Measurements from ENCODE around the gene ARFGAP3.
"Not testable (repeated sequence)": the region's sequence is repeated elsewhere in the genome, so short reads cannot be mapped to it uniquely, and the experiment has no call there.

Gene ARFGAP3

DNA sequence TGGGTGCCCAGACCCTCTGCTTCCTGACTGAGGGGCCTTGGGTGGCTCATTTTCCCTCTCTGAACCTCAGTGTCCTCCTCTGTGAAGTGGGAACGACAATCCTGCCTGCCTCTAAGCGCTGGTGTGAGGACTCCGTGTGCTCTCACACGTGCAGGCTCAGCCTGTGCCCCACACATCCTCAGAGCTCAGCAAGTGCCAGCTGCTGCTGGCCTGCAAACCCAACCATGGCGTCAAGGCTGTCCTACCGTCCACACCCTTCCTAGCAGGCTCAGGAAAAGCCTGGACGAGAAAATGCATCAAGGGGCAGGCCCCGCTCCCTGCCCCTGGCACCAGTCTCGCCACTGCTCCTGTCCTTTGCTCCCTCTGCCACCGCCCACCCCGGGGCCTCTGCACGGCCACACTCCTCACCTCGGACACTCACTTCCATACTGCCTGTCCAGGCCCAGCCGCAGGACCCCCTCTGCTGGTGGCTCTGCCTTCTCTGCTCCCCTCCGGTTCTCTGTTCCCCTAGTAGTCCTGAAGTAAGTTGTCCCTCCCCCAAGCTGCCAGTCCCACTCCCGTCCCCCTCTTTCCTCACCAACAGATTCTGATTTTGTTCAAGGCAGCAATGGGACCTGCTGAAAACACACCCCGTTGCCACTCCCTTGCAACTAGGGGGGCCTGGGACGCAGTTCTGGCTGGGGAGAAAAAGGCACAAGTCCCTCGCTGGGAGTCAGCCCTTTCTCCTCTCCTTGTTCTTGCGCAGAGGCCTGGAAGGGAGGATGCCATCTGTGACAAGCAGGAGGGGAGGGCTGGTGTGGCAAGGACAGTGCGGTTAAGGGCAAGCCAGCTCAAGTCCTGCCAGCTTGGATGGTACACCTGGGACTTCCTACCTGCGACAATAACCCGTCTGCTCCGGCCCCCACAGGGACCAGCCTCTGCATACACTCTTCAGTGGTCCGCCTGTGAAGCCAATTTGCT, 62.2 kb downstream of the ARFGAP3 start:
- no peak for DNase-seq (ENCODE audit: low read depth, low spot score)

DNA sequence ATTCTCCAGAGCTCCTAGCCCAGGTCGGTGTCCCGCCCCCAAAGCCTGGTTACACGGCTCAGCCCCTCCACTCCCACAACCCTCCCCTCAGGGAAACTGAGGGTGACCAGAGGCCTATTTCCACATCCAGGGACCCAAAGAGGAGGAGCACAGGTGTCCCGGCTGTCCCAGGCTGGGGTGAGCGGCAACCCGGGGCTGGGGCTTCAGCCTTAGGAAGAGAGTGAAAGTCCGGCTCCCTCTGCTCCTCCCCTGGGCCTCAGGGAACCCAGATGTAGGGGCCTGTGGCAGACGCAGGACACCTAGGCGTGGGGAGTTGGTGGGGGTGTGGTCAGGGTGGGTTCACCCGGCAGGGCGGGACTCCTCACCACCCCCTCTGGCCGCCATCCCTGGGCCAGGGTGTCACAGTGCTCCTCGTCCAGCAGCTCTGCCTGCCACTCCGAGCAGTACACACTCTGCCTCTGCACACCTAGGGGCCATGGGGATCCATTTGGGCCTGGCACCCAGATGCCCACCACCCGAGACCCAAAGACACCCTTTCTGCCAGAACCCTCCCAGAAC, 63.1 kb downstream of the ARFGAP3 start:
- no peak for DNase-seq (ENCODE audit: low read depth, low spot score)

GRCh38 chr22:42792909-42793847, 63.9 kb downstream of the ARFGAP3 start:
- no peak for DNase-seq (ENCODE audit: low read depth, low spot score)

DNA sequence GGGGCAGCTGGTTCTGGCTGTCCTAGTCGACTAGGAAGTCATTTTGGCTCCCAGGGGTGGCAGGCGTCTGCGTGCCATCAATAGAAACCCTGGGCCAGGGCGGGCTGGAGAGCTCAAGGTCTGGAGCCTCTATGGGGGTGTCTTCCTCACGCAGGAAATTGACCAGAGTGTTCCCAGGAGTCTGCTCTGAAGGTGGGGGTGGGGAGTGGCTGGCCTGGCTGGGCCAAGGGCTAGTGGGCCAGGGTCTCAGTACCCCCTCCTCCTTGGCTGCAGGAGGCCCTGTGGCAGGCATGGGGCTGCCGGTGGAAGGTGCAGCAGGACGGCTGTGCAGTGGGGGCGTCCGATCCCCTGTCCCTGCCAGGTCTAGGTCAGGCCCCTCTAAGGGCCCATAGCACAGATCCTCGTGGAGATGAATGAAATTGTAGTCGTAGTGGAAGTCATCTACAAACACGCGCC, 64.6 kb downstream of the ARFGAP3 start:
- DNase-seq (ENCODE audit: low read depth, low spot score), result no peak

DNA sequence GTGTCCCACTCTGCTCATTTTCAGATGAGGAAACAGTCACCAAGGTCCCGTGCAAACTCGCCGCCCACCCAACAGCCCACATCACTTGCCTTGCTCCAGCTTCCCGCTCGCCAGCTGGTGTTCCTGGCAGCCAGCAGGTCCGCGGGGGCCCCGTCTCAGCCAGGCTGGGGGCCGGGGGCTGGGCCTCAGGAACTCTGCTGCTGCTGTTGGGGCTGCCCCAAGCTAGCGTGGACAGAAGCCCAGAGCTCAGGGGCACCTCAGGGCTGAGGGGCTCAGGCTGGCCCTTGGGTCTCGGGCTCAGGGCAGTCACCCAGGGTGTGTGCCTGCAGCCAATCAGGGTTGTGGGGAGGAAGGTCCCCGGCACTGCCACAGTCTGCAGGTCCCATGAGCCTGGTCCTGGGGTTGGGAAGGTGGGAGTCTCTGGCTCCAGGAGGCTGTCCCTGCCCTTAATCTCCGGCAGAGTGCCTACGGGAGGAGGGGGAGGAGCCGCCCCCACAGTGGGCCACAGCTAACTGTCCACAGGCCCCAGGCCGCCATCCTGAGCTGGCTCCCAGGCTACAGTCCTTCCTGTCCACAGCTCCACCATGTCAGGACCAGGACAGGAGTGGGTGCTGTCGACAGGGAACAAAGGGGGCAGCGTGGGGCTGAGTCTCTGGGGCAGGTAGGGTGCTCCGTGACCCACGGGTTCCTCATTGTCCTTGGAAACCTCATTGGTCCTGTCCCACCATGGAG, 65.2 kb downstream of the ARFGAP3 start:
- DNase-seq (ENCODE audit: low read depth, low spot score), result no peak

DNA sequence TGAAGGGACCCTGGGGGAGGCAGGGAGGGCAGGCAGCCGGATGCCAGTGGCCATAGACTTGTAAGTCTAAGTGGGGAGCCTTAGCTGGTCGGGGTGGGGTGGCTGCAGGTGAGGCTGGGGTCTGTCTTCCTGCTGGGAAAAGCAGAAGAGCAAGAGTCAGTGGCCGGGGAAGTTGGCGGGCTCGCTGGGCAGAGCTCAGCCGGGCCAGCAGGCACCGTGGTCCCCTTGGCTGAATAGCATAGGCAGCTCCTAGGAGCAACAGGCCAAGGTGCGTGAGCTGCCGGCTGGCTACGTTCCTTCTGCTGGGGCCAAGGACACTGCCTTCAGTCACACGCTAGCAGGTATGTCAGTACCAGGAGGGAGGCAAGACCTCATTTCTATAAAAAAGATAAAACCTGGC, 68.6 kb downstream of the ARFGAP3 start:
- DNase-seq (ENCODE audit: low read depth, low spot score), result no peak

DNA sequence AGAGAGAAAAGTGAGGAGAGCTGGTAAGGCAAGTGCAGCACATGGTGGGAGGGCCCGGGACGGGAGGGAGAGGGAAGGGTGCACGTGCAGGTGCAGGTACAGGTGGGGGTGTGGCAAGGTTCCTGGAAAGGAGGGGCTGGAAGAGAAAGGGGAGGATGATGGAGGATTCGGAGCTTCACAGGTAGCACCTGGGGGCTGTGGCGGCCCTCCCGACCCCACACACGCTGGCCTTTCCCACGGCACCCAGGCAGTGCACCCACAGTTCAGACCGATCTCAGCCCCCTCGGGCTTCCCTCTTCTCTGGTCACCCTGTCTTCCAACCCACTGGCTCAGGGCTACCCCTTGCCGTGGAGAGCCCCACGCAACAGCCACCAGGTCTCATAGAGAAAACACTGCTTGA, 69.1 kb downstream of the ARFGAP3 start:
- no peak for DNase-seq (ENCODE audit: low read depth, low spot score)

DNA sequence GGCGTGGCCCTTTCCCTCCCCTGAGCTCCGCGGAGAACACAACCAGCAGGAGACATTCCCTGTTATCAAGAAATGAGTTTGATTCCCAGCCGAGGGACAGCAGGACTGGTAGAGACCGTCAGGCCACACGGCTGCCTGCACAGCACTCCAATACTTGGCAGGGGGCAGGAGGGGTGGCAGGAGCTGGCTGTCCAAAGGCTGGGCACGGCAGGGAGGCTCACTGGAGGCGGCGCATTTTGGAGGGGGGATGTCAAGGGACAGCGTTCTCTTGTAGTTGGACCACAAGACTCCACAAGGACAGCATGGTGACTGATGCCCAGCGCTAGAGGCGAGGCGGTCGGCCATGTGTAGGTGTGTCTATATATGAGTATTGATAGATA, 69.7 kb downstream of the ARFGAP3 start:
- DNase-seq (ENCODE audit: low read depth, low spot score), result no peak

DNA sequence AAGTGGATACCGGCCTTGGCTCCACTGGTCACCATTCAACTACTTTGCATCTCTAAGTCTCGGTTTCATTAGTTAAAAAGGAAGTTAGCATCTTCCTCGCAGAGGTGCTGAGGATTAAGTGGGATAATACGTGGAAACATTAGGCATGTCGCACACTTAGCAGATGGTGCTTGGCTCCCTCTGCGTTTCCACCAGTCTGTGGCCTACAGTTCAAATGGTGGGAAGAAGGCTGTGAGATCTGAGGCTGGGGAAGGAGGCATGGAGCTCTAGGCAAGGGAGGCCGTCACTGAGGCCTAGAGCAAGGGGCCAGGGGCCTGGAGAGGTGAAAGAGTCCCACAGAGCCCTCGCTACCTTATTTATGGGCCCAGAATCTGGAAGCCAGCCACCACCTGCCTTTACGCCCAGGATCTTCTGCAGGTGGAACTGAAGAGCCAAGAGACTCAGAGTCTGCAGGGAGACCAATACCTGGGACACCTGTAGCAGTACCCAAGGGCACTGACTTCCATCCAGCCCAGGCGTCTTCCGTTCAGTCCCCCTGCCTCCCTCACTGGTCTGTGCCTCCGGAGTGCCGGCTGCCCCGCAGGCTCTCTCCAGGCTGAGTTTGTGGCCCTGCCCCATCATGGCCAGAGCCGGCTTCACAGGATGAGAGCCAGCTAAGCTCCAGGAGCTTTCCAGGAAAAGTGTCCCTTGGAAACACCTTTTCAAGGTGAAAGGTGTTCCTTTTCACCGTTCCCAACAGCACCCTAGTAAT, 70.3 kb downstream of the ARFGAP3 start:
- DNase-seq (ENCODE audit: low read depth, low spot score), result no peak

DNA sequence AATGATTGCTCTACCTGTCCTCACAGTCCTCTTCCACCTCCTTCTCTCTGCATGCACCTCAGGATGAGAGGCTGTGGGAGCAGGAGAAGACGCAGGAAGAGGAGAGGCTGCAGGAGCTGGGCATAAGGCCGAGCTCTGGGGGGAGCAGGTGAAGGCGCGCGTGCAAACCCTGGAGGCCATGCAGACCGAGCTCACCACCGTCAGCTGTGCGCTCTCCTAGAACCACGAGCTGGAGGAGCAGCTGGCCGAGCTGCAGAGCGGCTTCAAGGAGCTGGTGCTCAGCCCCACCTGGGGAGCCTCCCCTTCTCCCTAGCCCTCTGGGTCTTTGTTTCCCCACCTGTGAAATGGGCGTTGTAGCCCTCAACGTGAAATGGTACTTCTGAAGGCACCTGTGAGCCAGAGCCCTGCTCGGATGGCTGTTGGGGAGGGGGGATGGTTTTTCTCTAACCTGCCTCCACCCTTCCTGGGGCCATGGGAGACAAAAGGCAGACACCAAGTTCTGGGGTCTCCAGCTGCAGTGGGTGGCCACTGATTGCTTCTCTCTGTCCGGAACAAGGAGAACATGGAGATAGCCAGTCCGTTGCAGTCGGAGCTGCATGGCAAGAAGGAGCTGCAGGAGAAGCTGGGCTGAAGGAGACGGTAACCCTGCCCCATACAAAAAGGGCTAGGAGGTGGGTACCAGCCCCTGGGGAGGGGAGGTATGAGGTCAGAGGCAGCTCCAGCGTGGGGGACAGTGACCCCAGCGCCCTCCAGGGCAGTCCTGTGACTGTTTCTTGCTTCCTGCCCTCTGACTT, 71.2 kb downstream of the ARFGAP3 start:
- DNase-seq (ENCODE audit: low read depth, low spot score), result no peak

- DNase-seq (ENCODE audit: low read depth, low spot score), result not testable (repeated sequence)
Observed at GRCh38 chr22:42782306-42782705, 74.8 kb downstream of the ARFGAP3 start.

DNA sequence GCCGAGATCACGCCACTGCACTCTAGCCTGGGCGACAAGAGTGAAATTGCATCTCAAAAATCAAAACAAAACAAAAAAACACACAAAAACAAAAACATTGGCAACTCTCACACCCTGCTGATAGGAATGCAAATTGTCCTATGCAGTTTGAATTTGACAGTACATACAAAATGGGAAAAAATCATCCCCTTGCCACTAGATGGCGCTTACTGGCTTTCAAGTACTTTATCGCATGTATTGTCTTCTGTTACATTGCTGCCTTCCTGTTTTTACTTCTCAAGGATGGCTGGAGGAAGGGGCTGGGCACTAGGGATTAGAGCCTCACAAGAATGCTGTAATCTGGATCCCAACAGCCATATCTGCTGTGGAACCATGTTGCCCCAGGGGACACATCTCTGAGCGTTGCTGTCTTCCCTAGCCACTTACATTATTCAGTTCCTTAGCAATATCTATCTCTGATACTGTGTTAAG, 77.0 kb downstream of the ARFGAP3 start:
- peak; percentile 93 for DNase-seq (ENCODE audit: low read depth, low spot score)

DNA sequence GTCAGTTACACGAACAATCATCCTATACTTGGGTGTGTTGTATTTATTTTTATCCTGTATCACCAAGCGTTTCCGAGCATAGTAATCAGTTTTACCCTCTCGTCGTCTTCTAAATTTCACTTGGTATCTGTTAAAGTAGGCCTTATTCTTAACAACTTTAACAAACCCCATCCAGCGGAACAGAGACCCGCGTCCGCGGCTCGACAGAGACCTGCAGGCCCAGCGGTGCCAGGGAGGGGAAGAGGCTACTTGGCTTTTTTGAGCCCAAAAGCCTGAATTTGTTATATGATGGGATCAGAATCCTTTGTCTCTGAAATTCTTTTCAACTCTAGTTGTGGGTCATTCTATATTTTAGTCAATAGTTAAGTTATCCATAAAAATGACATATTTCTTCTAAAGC, 79.9 kb downstream of the ARFGAP3 start:
- DNase-seq (ENCODE audit: low read depth, low spot score), result no peak

DNA sequence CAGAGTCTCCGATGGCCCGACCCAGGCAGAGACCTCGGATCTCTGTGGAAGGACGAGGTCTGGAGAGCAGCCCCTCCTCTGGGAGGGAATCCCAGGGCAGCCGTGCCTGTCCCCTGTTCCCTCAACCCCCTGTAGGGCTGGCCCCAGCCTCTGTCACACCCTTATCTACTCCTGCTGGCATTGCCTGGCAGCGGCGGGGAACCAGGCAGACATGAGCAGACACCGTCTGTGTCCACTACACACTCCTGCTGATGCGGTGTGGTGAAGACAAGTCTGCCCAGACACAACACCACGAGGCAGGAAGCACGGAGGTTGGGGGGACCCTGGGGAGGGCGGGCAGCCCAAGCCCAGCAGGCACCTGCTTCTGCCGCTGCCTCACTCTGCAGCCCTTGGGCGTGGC, 83.9 kb downstream of the ARFGAP3 start:
- no peak for DNase-seq (ENCODE audit: low read depth, low spot score)

- DNase-seq (ENCODE audit: low read depth, low spot score), result no peak
Observed at GRCh38 chr22:42772647-42773046, 84.4 kb downstream of the ARFGAP3 start.

- DNase-seq (ENCODE audit: low read depth, low spot score), result no peak
Observed at GRCh38 chr22:42770941-42771647, 86.0 kb downstream of the ARFGAP3 start.

GRCh38 chr22:42770448-42770726, 86.7 kb downstream of the ARFGAP3 start:
- DNase-seq (ENCODE audit: low read depth, low spot score), result no peak

DNA sequence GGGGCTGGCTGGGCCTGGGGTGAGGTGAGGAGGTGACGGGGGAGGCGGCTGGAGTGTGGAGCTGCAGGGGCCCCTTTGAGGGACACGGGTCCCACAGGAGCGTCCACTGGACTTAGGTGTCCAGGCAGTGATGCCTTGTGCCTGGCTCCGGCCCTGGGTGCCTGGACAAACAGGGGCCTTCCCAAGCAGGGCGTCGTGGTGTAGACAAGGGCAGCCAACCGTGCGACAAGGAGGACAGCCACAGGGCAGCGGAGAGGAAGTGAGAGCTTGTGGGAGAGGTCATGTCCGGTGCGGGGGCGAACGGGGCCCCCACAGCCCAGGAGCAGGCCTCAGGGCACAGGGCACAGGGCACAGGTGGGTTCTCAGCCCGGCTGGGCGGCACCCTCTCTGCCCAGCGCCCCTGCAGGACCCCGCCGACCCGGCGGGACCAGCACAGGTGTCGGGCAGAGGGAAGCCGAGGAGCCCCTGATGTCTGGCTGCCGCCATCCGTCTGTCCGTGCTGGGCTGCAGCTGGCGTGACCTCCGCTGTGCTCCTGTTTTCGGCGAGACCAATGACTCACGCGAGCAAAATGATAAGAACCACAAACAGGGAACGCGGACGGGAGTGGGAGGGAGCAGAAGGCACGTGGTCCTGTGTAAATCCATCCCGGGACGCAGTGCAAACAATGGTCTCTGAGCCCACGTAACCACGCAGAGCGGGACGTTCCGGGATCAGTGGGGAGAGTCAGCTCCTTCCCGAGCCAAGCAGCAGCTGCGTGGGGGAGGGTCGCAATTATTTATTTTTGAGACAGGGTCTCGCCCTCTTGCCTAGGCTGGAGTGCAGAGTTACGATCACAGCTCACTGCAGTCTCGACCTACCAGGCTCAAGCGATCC, 87.3 kb downstream of the ARFGAP3 start:
- DNase-seq (ENCODE audit: low read depth, low spot score), result no peak

Data from iPS DF 19.7 (cell line).